ENCODE results near the gene TARBP2.

TARBP2 gene

DNA sequence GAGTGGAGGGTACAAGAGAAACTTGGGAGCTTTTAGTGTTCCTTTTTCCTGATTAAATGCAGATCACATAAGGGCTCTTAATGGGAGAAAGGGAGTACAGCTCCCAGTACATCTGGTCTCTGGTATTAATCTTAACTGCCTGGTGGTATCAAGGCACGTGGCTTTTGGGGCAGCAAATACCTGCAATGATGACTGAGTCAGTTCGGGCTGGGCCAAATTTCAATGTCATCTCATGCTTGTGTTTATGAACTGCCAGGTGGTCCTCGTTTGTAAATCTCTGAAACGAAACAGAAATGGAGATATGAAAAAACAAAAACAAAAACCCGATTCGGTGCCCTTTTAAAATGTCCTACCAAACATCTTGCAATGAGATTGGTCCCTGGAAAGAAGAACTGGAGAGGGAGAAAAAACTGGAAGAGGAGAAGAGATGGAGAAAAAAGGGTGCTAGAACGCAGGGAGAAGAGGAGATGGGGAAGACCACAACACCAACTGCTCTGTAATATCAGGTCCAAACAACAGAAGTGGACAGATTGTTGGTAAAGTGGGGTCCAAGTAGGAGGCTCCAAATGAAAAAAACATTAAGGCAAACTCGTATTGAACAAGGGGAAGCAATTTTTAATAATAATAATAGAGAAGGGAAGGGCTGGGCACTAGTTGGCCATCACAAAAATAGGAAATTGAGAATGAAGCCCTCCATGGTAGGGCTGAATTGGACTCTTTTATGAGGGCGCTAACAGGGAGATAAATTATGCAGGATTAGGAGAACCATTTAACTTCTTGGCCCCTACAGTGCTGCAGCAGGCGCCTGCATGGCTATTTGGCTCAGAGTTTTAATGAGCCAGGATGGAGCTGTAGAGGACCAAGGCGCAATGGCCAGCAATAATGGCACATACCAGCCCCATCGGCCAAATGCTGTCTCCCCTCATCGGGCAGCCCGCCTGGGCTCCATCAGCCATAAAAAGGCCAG, 51.6 kb downstream of the TARBP2 start:
- no peak for DNase-seq

Data from anterior cingulate cortex (tissue), 58 donors.